ENCODE data around the gene LUC7L2.

DNA sequence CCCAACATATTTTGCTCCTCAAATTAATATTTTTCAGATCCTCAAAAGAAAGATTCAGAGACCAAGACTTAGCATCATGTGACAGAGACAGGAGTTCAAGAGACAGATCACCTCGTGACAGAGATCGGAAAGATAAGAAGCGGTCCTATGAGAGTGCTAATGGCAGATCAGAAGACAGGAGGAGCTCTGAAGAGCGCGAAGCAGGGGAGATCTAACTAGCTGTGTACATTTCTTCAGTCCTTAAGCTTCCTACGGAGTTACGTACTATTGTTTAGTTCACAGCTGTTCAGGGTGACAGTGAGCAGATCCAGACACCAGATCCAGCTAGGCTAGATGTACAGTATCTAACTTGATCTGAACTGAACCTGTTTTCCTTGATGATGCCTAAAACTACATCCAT is 62.4 kb downstream of the LUC7L2 start:
- TF ChIP-seq, protein P1, sequence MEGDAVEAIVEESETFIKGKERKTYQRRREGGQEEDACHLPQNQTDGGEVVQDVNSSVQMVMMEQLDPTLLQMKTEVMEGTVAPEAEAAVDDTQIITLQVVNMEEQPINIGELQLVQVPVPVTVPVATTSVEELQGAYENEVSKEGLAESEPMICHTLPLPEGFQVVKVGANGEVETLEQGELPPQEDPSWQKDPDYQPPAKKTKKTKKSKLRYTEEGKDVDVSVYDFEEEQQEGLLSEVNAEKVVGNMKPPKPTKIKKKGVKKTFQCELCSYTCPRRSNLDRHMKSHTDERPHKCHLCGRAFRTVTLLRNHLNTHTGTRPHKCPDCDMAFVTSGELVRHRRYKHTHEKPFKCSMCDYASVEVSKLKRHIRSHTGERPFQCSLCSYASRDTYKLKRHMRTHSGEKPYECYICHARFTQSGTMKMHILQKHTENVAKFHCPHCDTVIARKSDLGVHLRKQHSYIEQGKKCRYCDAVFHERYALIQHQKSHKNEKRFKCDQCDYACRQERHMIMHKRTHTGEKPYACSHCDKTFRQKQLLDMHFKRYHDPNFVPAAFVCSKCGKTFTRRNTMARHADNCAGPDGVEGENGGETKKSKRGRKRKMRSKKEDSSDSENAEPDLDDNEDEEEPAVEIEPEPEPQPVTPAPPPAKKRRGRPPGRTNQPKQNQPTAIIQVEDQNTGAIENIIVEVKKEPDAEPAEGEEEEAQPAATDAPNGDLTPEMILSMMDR (IDR thresholded peaks at IDR 0.05), result no peak
- no peak for TF ChIP-seq POLR2A (IDR thresholded peaks at IDR 0.05)
